Mesendoderm (in vitro differentiated cells): ENCODE data around the gene PAPOLB.

Source experiments
- DNase-seq: peaks from one replicate; pipeline ENCODE4 v3.0.0; 2013
- H2AK5ac ChIP-seq: 2 replicates; pipeline ENCODE4 v1.6.1; 2013; ENCODE audit warnings: low read length, inconsistent platforms
- H2BK120ac ChIP-seq: 2 replicates; pipeline ENCODE4 v1.6.1; 2013; ENCODE audit warnings: low read depth, mild to moderate bottlenecking, low read length, moderate library complexity, mixed read lengths
- H2BK15ac ChIP-seq: replicated peaks from 2 replicates; pipeline ENCODE4 v1.6.1; 2013; ENCODE audit warnings: low read depth, mild to moderate bottlenecking, moderate library complexity
- H2BK5ac ChIP-seq: 2 replicates; pipeline ENCODE4 v1.6.1; 2013; ENCODE audit warnings: low read length, inconsistent platforms
- H3K18ac ChIP-seq: 2 replicates; pipeline ENCODE4 v1.6.1; 2013; ENCODE audit warnings: mild to moderate bottlenecking, low read length, mixed read lengths
- H3K23ac ChIP-seq: one replicate; pipeline ENCODE4 v1.6.1; 2013; ENCODE audit warnings: low read length
- H3K27ac ChIP-seq: 2 replicates; pipeline ENCODE4 v1.5.1; 2013; ENCODE audit warnings: low read depth, mild to moderate bottlenecking, inconsistent platforms, low read length, moderate library complexity
- H3K27me3 ChIP-seq: 2 replicates; pipeline ENCODE4 v1.6.1; 2013; ENCODE audit warnings: low read length, control low read depth, mild to moderate bottlenecking, inconsistent platforms; ENCODE audit not compliant: insufficient read depth, poor library complexity
- H3K36me3 ChIP-seq: 2 replicates; pipeline ENCODE4 v1.6.1; 2013; ENCODE audit warnings: low read length, inconsistent platforms; ENCODE audit not compliant: control insufficient read depth, insufficient read depth
- H3K4ac ChIP-seq: one replicate; pipeline ENCODE4 v1.6.1; 2013; ENCODE audit warnings: low read depth, mild to moderate bottlenecking, low read length, moderate library complexity
- H3K4me1 ChIP-seq: 2 replicates; pipeline ENCODE4 v1.6.1; 2013; ENCODE audit warnings: low read depth, low read length, inconsistent platforms; ENCODE audit not compliant: control insufficient read depth
- H3K4me2 ChIP-seq: 2 replicates; pipeline ENCODE4 v1.6.1; 2013; ENCODE audit warnings: low read length
- H3K4me3 ChIP-seq: 2 replicates; pipeline ENCODE4 v1.5.1; 2013; ENCODE audit warnings: mild to moderate bottlenecking, low read length
- H3K56ac ChIP-seq: one replicate; pipeline ENCODE4 v1.6.1; 2013; ENCODE audit warnings: low read length
- H3K79me1 ChIP-seq: 2 replicates; pipeline ENCODE4 v1.6.1; 2013; ENCODE audit warnings: low read length, inconsistent platforms
- H3K79me2 ChIP-seq: 2 replicates; pipeline ENCODE4 v1.6.1; 2013; ENCODE audit warnings: mild to moderate bottlenecking, low read length; ENCODE audit not compliant: control insufficient read depth, insufficient read depth
- H3K9ac ChIP-seq: 2 replicates; pipeline ENCODE4 v1.6.1; 2013; ENCODE audit warnings: low read length, inconsistent platforms
- H4K5ac ChIP-seq: one replicate; pipeline ENCODE4 v1.6.1; 2013; ENCODE audit warnings: low read length
- H4K8ac ChIP-seq: one replicate; pipeline ENCODE4 v1.6.1; 2013; ENCODE audit warnings: low read depth, mild to moderate bottlenecking, control low read depth, low read length, moderate library complexity
- WGBS: extraction: QIAGEN DNeasy Blood & Tissue Kit; methylation state at CpG from one replicate; pipeline ENCODE4 v1.1.7; 2013; ENCODE audit warnings: low lambda C conversion rate, missing lambda C conversion rate; ENCODE audit not compliant: insufficient coverage; ENCODE audit errors: extremely low coverage; 5-methylcytosine and 5-hydroxymethylcytosine counted together

Gene PAPOLB

GRCh38 chr7:4820967-4821471 lies 40.8 kb downstream of the PAPOLB start:
- no peak overlapping the region for H2BK120ac ChIP-seq
- no peaks in the 10 kb centered on the region for H3K79me1 ChIP-seq

DNA sequence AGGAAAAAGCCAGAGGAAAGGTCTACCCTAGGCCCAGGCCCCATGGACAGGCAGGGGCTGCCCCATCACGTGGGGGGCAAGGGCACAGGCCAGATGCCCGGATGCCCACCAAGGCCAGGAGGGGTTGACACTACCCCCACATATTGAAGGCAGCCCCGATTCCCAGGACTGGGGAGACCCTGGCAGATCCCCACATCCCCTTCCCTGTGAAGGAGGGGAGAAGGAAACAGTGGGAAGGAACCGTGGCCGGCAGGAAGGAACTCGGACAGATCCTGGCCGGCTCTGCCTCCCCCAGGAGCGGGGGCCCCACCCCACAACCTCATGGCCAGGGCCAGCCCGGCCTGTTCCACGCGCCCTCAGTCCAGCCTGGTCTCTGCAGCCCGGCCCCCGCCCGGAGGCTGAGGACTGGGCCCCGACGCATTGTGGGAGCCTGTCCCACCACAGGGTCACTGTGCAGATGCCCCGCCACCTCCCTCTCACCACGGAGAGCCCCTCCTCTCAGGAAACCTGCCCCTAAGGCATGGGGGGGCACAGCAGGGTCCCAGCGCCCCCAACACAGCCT lies 41.3 kb downstream of the PAPOLB start:
- Histone ChIP-seq H4K8ac (no peak overlapping the region), H3K4me2 (no peak overlapping the region), H3K23ac (no peak overlapping the region), H3K56ac (no peak overlapping the region), H3K9ac (no peak overlapping the region), H3K4me1 (no peaks in the 10 kb centered on the region), H3K27me3 (no peaks in the 10 kb centered on the region), H3K79me2 (no peaks in the 10 kb centered on the region), H2BK5ac (no peak overlapping the region), H3K27ac (no peak overlapping the region), H3K4me3 (no peak overlapping the region), H2AK5ac (no peak overlapping the region), H2BK120ac (no peak overlapping the region), H3K36me3 (no peaks in the 10 kb centered on the region), H3K18ac (no peak overlapping the region), H4K5ac (no peak overlapping the region), H3K79me1 (no peaks in the 10 kb centered on the region), H3K4ac (no peak overlapping the region), H2BK15ac (no peak overlapping the region)
- no CpG with 5 or more reads among the region's 19 CpGs for WGBS
- no peak for DNase-seq

More at GRCh38 chr7:4820967-4821471, 40.8 kb downstream of the PAPOLB start:
- no peak for DNase-seq
- Histone ChIP-seq H3K27ac (no peak overlapping the region), H3K4me1 (no peaks in the 10 kb centered on the region), H4K5ac (no peak overlapping the region), H3K27me3 (no peaks in the 10 kb centered on the region), H3K4me2 (no peak overlapping the region), H3K18ac (no peak overlapping the region), H3K4me3 (no peak overlapping the region), H3K9ac (no peak overlapping the region), H3K56ac (no peak overlapping the region), H4K8ac (no peak overlapping the region), H2AK5ac (no peak overlapping the region), H3K79me2 (no peaks in the 10 kb centered on the region), H3K23ac (no peak overlapping the region), H2BK15ac (no peak overlapping the region), H3K4ac (no peak overlapping the region), H2BK5ac (no peak overlapping the region), H3K36me3 (no peaks in the 10 kb centered on the region)
- WGBS = no CpG with 5 or more reads among the region's 20 CpGs

DNA sequence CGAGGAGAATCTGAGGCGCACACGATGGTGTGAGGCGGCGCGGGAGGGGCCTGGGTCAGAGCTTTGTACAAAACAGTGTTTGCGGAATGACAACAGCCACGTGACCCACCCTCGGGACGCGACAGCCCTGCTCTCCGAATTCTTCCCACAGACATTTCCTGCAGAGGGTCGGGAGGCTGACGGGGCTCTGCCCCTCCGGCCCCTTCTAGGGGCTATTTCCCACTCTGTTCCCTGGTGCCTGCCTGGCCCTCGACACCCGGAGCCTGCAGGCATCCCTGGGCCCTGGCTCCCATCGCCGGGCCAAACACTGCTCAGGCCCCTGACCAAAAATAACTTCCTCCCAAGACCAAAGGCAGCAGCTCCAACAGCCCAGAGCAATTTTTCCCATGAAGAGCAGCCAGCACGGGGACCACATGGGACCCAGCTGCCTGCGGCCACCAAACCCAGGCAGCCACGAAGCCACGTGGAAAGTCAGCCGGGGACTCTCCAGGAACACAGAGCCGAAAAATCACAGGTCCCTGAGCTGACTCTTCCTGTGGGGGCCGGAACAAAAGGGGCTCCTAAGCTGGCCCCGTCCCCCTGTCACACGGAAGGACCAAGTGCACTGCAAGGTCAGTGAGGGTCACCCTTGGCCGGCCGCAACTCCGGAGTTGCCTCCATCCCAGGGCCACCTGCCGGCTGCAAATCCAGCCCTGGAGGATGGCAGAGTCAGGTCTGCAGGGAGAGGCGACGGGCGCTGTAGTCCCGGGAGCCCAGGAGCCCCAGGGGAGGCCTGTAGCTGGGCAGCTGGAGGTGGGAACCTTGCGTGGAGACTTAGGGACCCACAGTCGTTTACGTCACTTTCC lies 42.0 kb downstream of the PAPOLB start:
- WGBS = no CpG with 5 or more reads among the region's 39 CpGs
- Histone ChIP-seq H3K18ac (no peak overlapping the region), H3K4me1 (no peaks in the 10 kb centered on the region)

GRCh38 chr7:4818000-4818794 lies 43.6 kb downstream of the PAPOLB start:
- Histone ChIP-seq H3K4ac (no peak overlapping the region), H3K79me1 (no peaks in the 10 kb centered on the region), H2BK5ac (no peak overlapping the region), H2BK120ac (no peak overlapping the region), H3K9ac (no peak overlapping the region), H3K56ac (no peak overlapping the region), H3K4me3 (no peak overlapping the region), H3K23ac (no peak overlapping the region), H2BK15ac (no peak overlapping the region), H4K8ac (no peak overlapping the region), H3K79me2 (no peaks in the 10 kb centered on the region), H4K5ac (no peak overlapping the region), H3K4me2 (no peak overlapping the region), H3K36me3 (no peaks in the 10 kb centered on the region), H3K27me3 (no peaks in the 10 kb centered on the region), H3K4me1 (no peaks in the 10 kb centered on the region), H2AK5ac (no peak overlapping the region), H3K27ac (no peak overlapping the region), H3K18ac (no peak overlapping the region)
- no peak for DNase-seq
- no CpG with 5 or more reads among the region's 32 CpGs for WGBS

More for the DNA sequence above, 42.0 kb downstream of the PAPOLB start:
- Histone ChIP-seq H3K36me3 (no peaks in the 10 kb centered on the region), H3K23ac (no peak overlapping the region), H2AK5ac (no peak overlapping the region), H3K4me3 (no peak overlapping the region), H2BK120ac (no peak overlapping the region), H3K79me1 (no peaks in the 10 kb centered on the region), H3K56ac (no peak overlapping the region), H4K8ac (no peak overlapping the region), H3K79me2 (no peaks in the 10 kb centered on the region), H4K5ac (no peak overlapping the region), H3K27me3 (no peaks in the 10 kb centered on the region), H2BK15ac (no peak overlapping the region), H2BK5ac (no peak overlapping the region), H3K9ac (no peak overlapping the region), H3K4me2 (no peak overlapping the region), H3K4ac (no peak overlapping the region), H3K27ac (no peak overlapping the region)
- no peak for DNase-seq

GRCh38 chr7:4817178-4817901 lies 44.5 kb downstream of the PAPOLB start:
- WGBS = no CpG with 5 or more reads among the region's 38 CpGs
- Histone ChIP-seq H3K23ac (no peak overlapping the region), H3K18ac (no peak overlapping the region), H3K4ac (no peak overlapping the region), H3K4me2 (no peak overlapping the region), H2BK5ac (no peak overlapping the region), H3K27ac (no peak overlapping the region), H3K56ac (no peak overlapping the region), H2BK120ac (no peak overlapping the region), H3K79me1 (no peaks in the 10 kb centered on the region), H3K9ac (no peak overlapping the region), H3K27me3 (no peaks in the 10 kb centered on the region), H3K4me1 (no peaks in the 10 kb centered on the region), H3K36me3 (no peaks in the 10 kb centered on the region), H4K5ac (no peak overlapping the region), H2AK5ac (no peak overlapping the region), H3K79me2 (no peaks in the 10 kb centered on the region), H3K4me3 (no peak overlapping the region), H2BK15ac (no peak overlapping the region), H4K8ac (no peak overlapping the region)
- DNase-seq = no peak
